GM10266 (cell line): ENCODE measurements around the gene CPZ.
"Not testable (repeated sequence)": the region's sequence is repeated elsewhere in the genome, so short reads cannot be mapped to it uniquely, and the experiment has no call there.

Experiments
- DNase-seq: peaks from one replicate; pipeline ENCODE4 v3.0.0; 2012; ENCODE audit errors: extremely low spot score
- CTCF ChIP-seq: IDR thresholded peaks from 2 replicates; pipeline ENCODE4 v1.5.1; 2012; ENCODE audit warnings: mild to moderate bottlenecking, low read depth; ENCODE audit not compliant: control insufficient read depth, insufficient read depth; ENCODE audit errors: missing control alignments

CPZ gene

GRCh38 chr4:8649631-8650361, 57.2 kb downstream of the CPZ start:
- no peak for DNase-seq
- no peak for TF ChIP-seq CTCF

- no peak for TF ChIP-seq CTCF
- DNase-seq, result no peak
Observed at GRCh38 chr4:8651661-8652180, 59.2 kb downstream of the CPZ start.

GRCh38 chr4:8652181-8653078, 59.9 kb downstream of the CPZ start:
- no peak for TF ChIP-seq CTCF
- DNase-seq, result no peak

GRCh38 chr4:8653326-8654000, 60.9 kb downstream of the CPZ start:
- DNase-seq, result no peak
- no peak for TF ChIP-seq CTCF

GRCh38 chr4:8654139-8654538, 61.6 kb downstream of the CPZ start:
- DNase-seq, result not testable (repeated sequence)

- DNase-seq, result no peak
- no peak for TF ChIP-seq CTCF
Observed at GRCh38 chr4:8655411-8656184, 63.0 kb downstream of the CPZ start.

GRCh38 chr4:8656185-8656517, 63.6 kb downstream of the CPZ start:
- TF ChIP-seq CTCF, result no peak
- no peak for DNase-seq
